Astrocyte (in vitro differentiated cells and primary cell): Measurements from ENCODE around the gene TEX54. TPM values are rescaled to one million over a fixed set of nuclear protein-coding genes. Genes with fewer than 3 reads are reported as not detected.
A peak's percentile ranks its signal among the peaks of the same experiment; 100 is the strongest.

Experiments
- DNase-seq: peaks from one replicate; pipeline ENCODE4 v3.0.0-alpha.2; 2010; ENCODE audit warnings: low read depth
- FAIRE-seq: peaks from 2 replicates; lab custom pipeline; 2011; peaks lifted over from hg19 to GRCh38; lab: Jason Lieb, UNC
- H2AFZ ChIP-seq: 2 replicates; pipeline ENCODE4 v1.6.0; 2012; ENCODE audit warnings: low read depth, low read length, inconsistent platforms
- H3K27ac ChIP-seq: 2 replicates; pipeline ENCODE4 v1.5.1; 2011; ENCODE audit warnings: low read depth, low read length, inconsistent platforms
- H3K27me3 ChIP-seq: 2 replicates; pipeline ENCODE4 v1.6.0; 2011; ENCODE audit warnings: low read length, inconsistent platforms; ENCODE audit not compliant: insufficient read depth
- H3K36me3 ChIP-seq: 2 replicates; pipeline ENCODE4 v1.5.1; 2011; ENCODE audit warnings: low read length, inconsistent platforms; ENCODE audit not compliant: insufficient read depth
- H3K4me1 ChIP-seq: 2 replicates; pipeline ENCODE4 v1.5.1; 2011; ENCODE audit warnings: low read length, inconsistent platforms; ENCODE audit not compliant: insufficient read depth
- H3K4me2 ChIP-seq: 2 replicates; pipeline ENCODE4 v1.6.0; 2012; ENCODE audit warnings: low read length, inconsistent platforms
- H3K4me3 ChIP-seq: 2 replicates; pipeline ENCODE4 v1.5.1; 2011; ENCODE audit warnings: low read depth, mild to moderate bottlenecking, low read length, inconsistent platforms; ENCODE audit not compliant: insufficient read depth
- H3K79me2 ChIP-seq: 2 replicates; pipeline ENCODE4 v1.6.0; 2012; ENCODE audit warnings: mild to moderate bottlenecking, low read length, inconsistent platforms; ENCODE audit not compliant: insufficient read depth
- H3K9ac ChIP-seq: 2 replicates; pipeline ENCODE4 v1.6.0; 2012; ENCODE audit warnings: mild to moderate bottlenecking, low read length, inconsistent platforms
- H3K9me3 ChIP-seq: 2 replicates; pipeline ENCODE4 v1.5.1; 2012; ENCODE audit warnings: low read depth, mild to moderate bottlenecking, low read length, inconsistent platforms; ENCODE audit not compliant: insufficient read depth
- H4K20me1 ChIP-seq: 2 replicates; pipeline ENCODE4 v1.6.0; 2012; ENCODE audit warnings: low read length, inconsistent platforms; ENCODE audit not compliant: insufficient read depth
- H3K27ac Mint-ChIP-seq: one replicate; pipeline ENCODE4 v1.8.0; 2021; ENCODE audit warnings: mild to moderate bottlenecking, mixed read lengths; ENCODE audit not compliant: unreplicated experiment
- H3K27me3 Mint-ChIP-seq: one replicate; pipeline ENCODE4 v1.8.0; 2021; ENCODE audit warnings: low read depth, mixed read lengths; ENCODE audit not compliant: unreplicated experiment
- H3K36me3 Mint-ChIP-seq: one replicate; pipeline ENCODE4 v1.8.0; 2021; ENCODE audit warnings: low read depth, mixed read lengths; ENCODE audit not compliant: unreplicated experiment
- H3K4me1 Mint-ChIP-seq: one replicate; pipeline ENCODE4 v1.8.0; 2021; ENCODE audit warnings: low read depth, mixed read lengths; ENCODE audit not compliant: unreplicated experiment
- H3K4me3 Mint-ChIP-seq: one replicate; pipeline ENCODE4 v1.8.0; 2021; ENCODE audit warnings: mild to moderate bottlenecking, moderate library complexity, mixed read lengths; ENCODE audit not compliant: unreplicated experiment
- H3K9me3 Mint-ChIP-seq: one replicate; pipeline ENCODE4 v1.8.0; 2021; ENCODE audit warnings: mild to moderate bottlenecking, mixed read lengths; ENCODE audit not compliant: unreplicated experiment
- CTCF ChIP-seq: IDR thresholded peaks from 2 replicates; pipeline ENCODE4 v1.5.1; 2011; ENCODE audit warnings: low read depth, mild to moderate bottlenecking, inconsistent platforms, low read length, moderate library complexity; ENCODE audit not compliant: insufficient read depth
- EZH2 ChIP-seq: IDR thresholded peaks from 2 replicates; pipeline ENCODE4 v1.6.1; 2012; ENCODE audit warnings: mild to moderate bottlenecking, low read length, inconsistent platforms; ENCODE audit not compliant: insufficient read depth
- total RNA-seq: library from RNA; stranded (reverse); gene quantifications from 2 replicates; pipeline ENCODE4 v1.2.1, GENCODE V29; 2021

TEX54 gene
- total RNA-seq, 1 donor from 2014 or later: not detected

GRCh38 chr11:62854013-62854824 lies 21.6 kb upstream of the TEX54 start:
- H3K36me3 ChIP-seq: peaks cover 35% of the 10 kb centered on the region
- H4K20me1 ChIP-seq: peaks cover 46% of the 10 kb centered on the region
- H3K27me3 ChIP-seq: no peaks in the 10 kb centered on the region
- no peak overlapping the region for H2AFZ ChIP-seq
- TF ChIP-seq CTCF (no peak), EZH2 (no peak)
- Mint-ChIP-seq H3K4me3 (peak overlapping the region; percentile 98), H3K36me3 (peaks cover 30% of the 10 kb centered on the region), H3K9me3 (no peaks in the 10 kb centered on the region), H3K4me1 (peaks cover 35% of the 10 kb centered on the region), H3K27ac (peak overlapping the region; percentile 56), H3K27me3 (no peaks in the 10 kb centered on the region)
- H3K4me3 ChIP-seq: peak overlapping the region; percentile 92
- no peak for DNase-seq
- H3K4me2 ChIP-seq: peak overlapping the region; percentile 99
- no peaks in the 10 kb centered on the region for H3K9me3 ChIP-seq
- peaks cover 50% of the 10 kb centered on the region for H3K79me2 ChIP-seq
- no peak for FAIRE-seq
- no peak overlapping the region for H3K27ac ChIP-seq
- H3K4me1 ChIP-seq: peaks cover 22% of the 10 kb centered on the region
- H3K9ac ChIP-seq: peak overlapping the region; percentile 91

GRCh38 chr11:62853279-62853965 lies 20.8 kb upstream of the TEX54 start:
- peaks cover 46% of the 10 kb centered on the region for H4K20me1 ChIP-seq
- Mint-ChIP-seq H3K27me3 (no peaks in the 10 kb centered on the region), H3K27ac (peak overlapping the region; percentile 74), H3K36me3 (peaks cover 30% of the 10 kb centered on the region), H3K4me3 (peak overlapping the region; percentile 98), H3K4me1 (peaks cover 32% of the 10 kb centered on the region), H3K9me3 (no peaks in the 10 kb centered on the region)
- H3K4me1 ChIP-seq: peaks cover 22% of the 10 kb centered on the region
- peak overlapping the region; percentile 92 for H3K4me3 ChIP-seq
- H3K27ac ChIP-seq: no peak overlapping the region
- H3K9me3 ChIP-seq: no peaks in the 10 kb centered on the region
- peaks cover 50% of the 10 kb centered on the region for H3K79me2 ChIP-seq
- H3K9ac ChIP-seq: peak overlapping the region; percentile 91
- no peak overlapping the region for H2AFZ ChIP-seq
- DNase-seq (no peak), FAIRE-seq (no peak)
- H3K4me2 ChIP-seq: peak overlapping the region; percentile 99
- no peaks in the 10 kb centered on the region for H3K27me3 ChIP-seq
- TF ChIP-seq CTCF: no peak
- TF ChIP-seq EZH2: no peak
- peaks cover 35% of the 10 kb centered on the region for H3K36me3 ChIP-seq
